NCI-H146 (cell line): ENCODE data around the gene GNAQ.
"Not testable (repeated sequence)": the region's sequence is repeated elsewhere in the genome, so short reads cannot be mapped to it uniquely, and the experiment has no call there.

Experiments used
- DNase-seq: peaks from one replicate; lab custom pipeline; 2025; lab: John Stamatoyannopoulos, UW

Gene GNAQ

DNA sequence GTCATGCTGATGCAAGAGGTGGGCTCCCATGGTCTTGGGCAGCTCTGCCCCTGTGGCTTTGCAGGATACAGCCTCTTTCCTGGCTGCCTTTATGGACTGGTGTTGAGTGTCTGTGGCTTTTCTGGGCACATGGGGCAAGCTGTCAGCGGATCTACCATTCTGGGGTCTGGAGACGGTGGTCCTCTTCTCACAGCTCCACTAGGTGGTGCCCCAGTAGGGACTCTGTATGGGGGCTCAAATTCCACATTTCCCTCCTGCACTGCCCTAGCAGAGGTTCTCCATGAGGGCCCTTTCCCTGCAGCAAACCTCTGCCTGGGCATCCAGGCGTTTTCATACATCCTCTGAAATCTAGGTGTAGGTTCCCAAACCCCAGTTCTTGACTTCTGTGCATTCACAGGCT lies 340.9 kb downstream of the GNAQ start:
- not testable (repeated sequence) for DNase-seq

DNA sequence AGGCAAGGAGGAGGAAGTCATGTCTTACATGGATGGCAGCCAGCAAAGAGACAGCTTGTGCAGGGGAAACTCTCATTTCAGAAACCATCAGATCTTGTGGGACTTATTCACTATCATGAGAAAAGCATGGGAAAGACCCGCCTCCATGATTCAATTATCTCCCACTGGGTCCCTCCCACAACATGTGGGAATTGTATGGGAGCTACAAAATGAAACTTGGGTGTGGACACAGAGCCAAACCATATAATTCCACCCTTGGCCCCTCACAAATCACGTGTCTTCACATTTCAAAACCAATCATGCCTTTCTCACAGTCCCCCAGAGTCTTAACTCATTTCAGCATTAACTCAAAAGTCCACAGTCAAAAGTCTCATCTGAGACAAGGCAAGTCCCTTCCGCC lies 341.5 kb downstream of the GNAQ start:
- DNase-seq = not testable (repeated sequence)

DNA sequence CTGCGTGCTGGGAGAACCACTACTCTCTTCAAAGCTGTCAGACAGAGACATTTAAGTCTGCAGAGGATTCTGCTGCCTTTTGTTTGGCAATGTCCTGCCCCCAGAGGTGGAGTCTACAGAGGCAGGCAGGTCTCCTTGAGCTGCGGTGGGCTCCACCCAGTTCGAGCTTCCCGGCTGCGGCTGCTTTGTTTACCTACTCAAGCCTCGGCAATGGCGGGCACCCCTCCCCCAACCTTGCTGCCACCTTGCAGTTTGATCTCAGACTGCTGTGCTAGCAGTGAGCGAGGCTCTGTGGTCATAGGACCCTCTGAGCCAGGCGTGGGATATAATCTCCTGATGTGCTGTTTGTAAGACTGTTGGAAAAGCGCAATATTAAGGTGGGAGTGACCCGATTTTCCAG lies 343.9 kb downstream of the GNAQ start:
- DNase-seq = not testable (repeated sequence)

DNA sequence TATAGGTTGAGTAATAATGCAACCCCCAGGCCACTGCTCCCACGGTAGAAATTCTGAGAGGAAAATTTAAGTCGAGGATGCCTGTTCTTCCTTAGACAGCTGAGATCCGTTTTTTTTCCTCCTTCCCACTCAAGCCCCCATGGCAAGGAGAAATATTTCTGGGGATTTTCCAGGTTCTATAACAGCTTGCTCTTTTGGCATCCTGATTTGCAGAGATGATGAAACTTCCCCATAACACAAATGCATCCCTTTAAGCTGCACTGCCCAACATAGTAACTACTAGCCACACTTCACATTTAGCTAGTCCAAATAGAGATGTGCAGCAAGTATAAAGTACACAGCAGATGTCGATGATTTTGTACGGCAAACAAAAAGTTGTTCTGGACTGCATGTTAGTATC lies 351.0 kb downstream of the GNAQ start:
- no peak for DNase-seq

DNA sequence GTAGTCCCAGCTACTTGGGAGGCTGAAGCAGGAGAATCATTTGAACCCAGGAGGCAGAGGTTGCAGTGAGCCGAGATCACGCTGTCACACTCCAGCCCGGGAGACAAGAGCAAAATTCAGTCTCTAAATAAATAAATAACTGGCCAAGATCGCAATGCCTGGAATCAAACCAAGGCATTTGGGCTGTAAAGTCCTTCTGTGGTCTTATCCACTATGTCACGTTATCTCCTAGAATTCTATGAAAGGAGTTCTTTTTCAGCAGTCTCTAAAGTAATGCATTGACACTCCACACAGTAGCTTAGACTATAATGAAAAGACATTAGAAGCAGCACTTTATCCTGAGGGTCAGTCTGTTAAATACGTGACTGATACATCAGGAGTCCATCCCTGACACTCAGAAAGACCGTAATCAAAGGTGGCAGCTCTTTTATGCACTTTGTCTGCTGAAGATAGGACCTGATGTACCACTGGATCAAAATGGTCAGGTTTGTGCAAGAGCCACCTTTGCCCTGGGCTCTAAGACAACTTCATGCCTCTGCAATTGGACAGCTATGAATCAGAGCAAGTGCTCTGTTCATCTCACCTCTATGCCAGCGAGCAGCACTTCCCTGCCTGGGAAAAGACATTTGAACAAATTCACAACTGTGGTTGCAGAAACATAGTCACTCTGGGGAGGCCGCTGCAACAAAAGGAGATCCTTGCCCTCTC lies 351.8 kb downstream of the GNAQ start:
- no peak for DNase-seq

DNA sequence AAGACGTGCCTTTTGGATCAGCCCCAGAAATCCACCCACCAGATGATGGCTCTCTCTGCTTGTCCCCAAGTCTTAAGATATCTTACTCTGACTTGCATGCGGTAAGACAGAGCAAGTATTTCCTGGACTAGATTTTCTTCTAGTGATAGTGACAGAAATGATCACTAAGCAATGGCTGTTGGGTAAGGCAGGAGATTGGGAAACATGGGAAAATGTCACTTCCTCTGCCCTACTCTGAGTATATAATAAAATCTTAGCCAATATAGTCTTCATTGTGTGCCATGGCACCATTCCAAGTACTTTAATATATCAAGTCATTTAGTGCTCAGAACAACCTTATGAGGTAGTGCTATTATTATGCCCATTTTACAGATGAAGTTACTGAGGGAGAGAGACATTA lies 352.5 kb downstream of the GNAQ start:
- no peak for DNase-seq

DNA sequence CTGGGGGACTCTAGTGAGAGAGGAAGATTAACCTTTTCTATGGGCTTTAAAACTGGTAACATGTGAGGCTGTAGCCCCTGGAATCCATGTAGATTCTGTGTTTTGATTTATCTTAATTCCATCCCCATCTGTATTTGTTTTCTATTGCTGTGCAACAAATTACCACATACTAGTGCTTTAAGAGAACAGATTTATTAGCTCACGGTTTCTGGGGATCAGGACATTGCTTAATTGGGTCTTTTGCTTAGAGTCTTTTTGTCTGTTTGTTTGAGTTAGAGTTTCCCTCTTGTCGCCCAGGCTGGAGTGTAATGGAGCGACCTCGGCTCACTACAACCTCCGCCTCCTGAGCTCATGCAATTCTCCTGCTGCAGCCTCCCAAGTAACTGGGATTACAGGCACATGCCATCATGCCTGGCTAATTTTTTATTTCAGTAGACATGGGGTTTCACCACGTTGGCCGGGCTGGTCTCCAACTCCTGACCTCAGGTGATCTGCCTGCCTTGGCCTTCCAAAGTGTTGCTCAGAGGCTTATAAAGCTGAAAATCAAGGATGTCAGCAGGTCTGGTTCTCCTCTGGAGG lies 353.6 kb downstream of the GNAQ start:
- no peak for DNase-seq

DNA sequence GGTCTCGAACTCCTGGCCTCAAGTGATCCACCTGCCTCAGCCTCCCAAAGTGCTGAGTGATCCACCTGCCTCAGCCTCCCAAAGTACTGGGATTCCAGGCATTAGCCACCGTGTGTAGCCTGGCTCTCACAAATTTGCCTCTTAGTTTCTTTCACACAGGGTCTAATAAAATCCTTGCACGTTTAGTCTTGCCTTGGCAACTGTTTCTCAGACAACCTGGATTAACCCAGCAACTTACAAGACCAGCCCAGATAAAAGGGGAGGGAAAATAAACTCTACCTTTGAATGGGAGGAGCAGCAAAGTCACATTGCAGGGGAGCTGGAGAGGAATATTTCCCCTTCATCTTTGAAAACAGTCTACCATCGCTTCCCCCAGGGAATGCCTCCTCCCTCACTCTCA lies 354.2 kb downstream of the GNAQ start:
- no peak for DNase-seq

DNA sequence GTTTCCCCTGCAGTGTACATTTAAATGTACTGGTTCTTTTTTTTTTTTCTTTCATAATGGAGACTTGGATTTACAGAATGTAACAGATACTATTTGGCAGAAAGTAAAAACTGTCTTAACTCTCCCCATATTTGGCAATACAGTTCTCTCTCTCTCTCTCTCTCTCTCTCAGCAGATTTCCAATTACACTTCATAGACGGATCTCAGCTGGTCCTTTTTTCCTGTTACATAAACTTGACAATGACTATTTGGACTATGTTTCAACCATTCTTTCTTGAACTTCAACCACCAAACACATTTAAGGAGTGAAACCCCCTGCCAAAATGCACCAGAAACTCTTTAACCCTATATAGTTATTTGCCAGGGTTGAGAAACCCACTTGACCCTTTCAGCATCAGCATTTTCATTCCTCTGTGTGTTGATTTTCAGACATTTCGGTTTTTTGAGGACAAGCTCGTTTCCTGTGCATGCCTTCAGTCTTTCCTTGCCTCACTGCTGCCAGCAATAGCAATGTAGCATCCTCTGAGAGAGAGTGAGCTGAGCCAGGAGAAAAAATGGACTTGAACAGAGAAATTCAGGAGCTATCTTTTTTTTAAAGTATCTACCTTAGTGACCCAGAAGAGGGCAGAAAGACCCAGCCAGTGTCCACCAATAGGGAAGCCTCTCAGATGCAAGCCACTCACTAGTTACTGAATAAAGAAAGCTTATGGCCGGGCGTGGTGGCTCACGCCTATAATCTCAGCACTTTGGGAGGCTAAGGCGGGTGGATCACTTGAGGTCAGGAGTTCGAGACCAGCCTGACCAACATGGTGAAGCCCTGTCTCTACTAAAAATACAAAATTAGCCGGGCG lies 357.4 kb downstream of the GNAQ start:
- DNase-seq = no peak

DNA sequence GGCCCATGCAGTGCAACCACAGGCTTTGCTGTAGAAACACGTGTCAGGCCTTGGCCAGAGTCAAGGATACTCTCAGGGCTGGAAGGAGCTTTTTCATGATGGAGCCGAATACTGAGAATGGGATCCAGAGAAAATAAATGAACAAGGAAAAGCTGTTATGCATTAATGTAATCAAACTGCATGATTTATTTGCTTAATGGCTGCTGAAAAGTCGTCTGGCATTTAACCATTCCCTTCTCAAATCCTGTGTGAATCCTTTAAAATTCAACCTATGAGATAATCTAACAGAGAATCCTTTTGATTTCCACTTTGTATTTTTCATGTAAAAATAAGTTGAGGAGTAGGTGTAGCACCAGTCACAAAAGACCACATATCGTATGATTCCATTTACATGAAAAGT lies 359.4 kb downstream of the GNAQ start:
- DNase-seq = no peak

DNA sequence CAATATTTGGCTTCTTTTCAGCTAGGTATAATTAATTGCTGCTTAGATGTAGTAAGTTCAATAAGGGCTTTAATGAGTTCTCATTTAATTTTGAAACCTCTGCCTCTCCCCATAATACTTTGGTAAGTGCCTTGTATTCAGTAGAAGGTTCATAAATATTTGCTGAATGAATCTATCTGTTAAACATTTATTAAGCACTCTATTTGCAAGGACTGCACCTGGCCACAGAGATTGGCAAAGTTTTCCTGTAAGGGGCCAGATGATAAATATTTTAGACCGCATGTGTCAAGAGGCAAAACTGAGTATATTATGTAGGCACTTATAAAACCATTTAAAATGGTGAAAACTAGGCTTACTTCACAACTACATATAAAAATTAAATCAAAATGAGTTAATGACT lies 364.5 kb downstream of the GNAQ start:
- DNase-seq = no peak
